ENCODE data around the gene ELK4. TPM values are rescaled to one million over a fixed set of nuclear protein-coding genes. Genes with fewer than 3 reads are reported as not detected.

The ELK4 gene
- total and polyA plus RNA-seq, 2 experiments from 2014 or later = 5.1 to 19.7 TPM

GRCh38 chr1:205571747-205572146 lies 60.1 kb downstream of the ELK4 start:
- no peaks in the 10 kb centered on the region for H4K20me1 ChIP-seq (replicated peaks; ENCODE audit: insufficient read depth)
- ATAC-seq (no peak), DNase-seq (ENCODE audit: low spot score) (no peak)
- no peaks in the 10 kb centered on the region for H3K36me3 ChIP-seq (ENCODE audit: insufficient read depth)
- no peaks in the 10 kb centered on the region for H3K79me2 ChIP-seq (replicated peaks; ENCODE audit: insufficient read depth)
- 0 out of 2 replicates have a peak, but pooled peaks cover 5% of the 10 kb centered on the region for H3F3A ChIP-seq (replicated peaks; ENCODE audit: low read depth)
- H3K4me1 ChIP-seq (ENCODE audit: insufficient read depth) = peaks cover 11% of the 10 kb centered on the region
- H3K4me3 ChIP-seq = no peak overlapping the region
- H2AFZ ChIP-seq = no peak overlapping the region
- H3K4me1 Mint-ChIP-seq = peaks cover 17% of the 10 kb centered on the region
- H3K9me2 ChIP-seq (ENCODE audit: insufficient read depth) = no peaks in the 10 kb centered on the region
- TF ChIP-seq EZH2phosphoT487 (IDR thresholded peaks at IDR 0.05; ENCODE audit: unreplicated experiment) (no peak), ZNF114 (CRISPR knock-in tag; IDR thresholded peaks at IDR 0.05) (no peak), ZNF462 (CRISPR knock-in tag; IDR thresholded peaks at IDR 0.05) (no peak), ZNF331 (CRISPR knock-in tag; IDR thresholded peaks at IDR 0.05; ENCODE audit: low read depth) (no peak), NANOG (IDR thresholded peaks at IDR 0.05; ENCODE audit: borderline replicate concordance) (no peak), JUNB (IDR thresholded peaks at IDR 0.05; ENCODE audit: unreplicated experiment) (no peak), ETS1 (IDR thresholded peaks at IDR 0.05) (no peak), EZH2 (IDR thresholded peaks at IDR 0.05; ENCODE audit: low read depth, unreplicated experiment) (no peak), CREB1 (CRISPR knock-in tag; IDR thresholded peaks at IDR 0.05; ENCODE audit: low read depth) (no peak), CTCF (conservative IDR thresholded peaks at IDR 0.05; ENCODE audit: low read depth in 2 of 2) (no peak), STAT1 (IDR thresholded peaks at IDR 0.05; ENCODE audit: unreplicated experiment) (no peak), POLR2AphosphoS5 (IDR thresholded peaks at IDR 0.05; ENCODE audit: low read depth) (no peak), REST (IDR thresholded peaks at IDR 0.05; ENCODE audit: unreplicated experiment) (no peak)
- H3K9me3 Mint-ChIP-seq = no peaks in the 10 kb centered on the region
- no peak overlapping the region for H3K4me3 Mint-ChIP-seq
- H3K36me3 Mint-ChIP-seq (ENCODE audit: low read depth) = no peaks in the 10 kb centered on the region
- peaks cover 41% of the 10 kb centered on the region for H3K27me3 Mint-ChIP-seq (ENCODE audit: insufficient read depth, low read depth, poor library complexity)
- H3K4me2 ChIP-seq = no peak overlapping the region
- no peak overlapping the region for H3K27ac ChIP-seq (ENCODE audit: low read depth)
- peaks cover 57% of the 10 kb centered on the region for H3K27me3 ChIP-seq (ENCODE audit: insufficient read depth)
- no peak overlapping the region for H3K27ac Mint-ChIP-seq

Measured in GM23338 (cell line).